Measurements from ENCODE around the gene ARAP1. TPM values are rescaled to one million over a fixed set of nuclear protein-coding genes. Genes with fewer than 3 reads are reported as not detected.

ARAP1 gene
- total RNA-seq, 1 donor from 2014 or later: 20.5 TPM

GRCh38 chr11:72747289-72747855 is 4.8 kb downstream of the ARAP1 start:
- Mint-ChIP-seq H3K4me1 (ENCODE audit: low read depth, unreplicated experiment) (peaks cover 19% of the 10 kb centered on the region), H3K4me3 (ENCODE audit: unreplicated experiment) (no peak overlapping the region), H3K27me3 (ENCODE audit: unreplicated experiment) (peaks cover 10% of the 10 kb centered on the region), H3K36me3 (ENCODE audit: unreplicated experiment) (peaks cover 5% of the 10 kb centered on the region), H3K27ac (ENCODE audit: unreplicated experiment) (no peak overlapping the region), H3K9me3 (ENCODE audit: unreplicated experiment) (peaks cover 11% of the 10 kb centered on the region)
- no peak for DNase-seq
- no peak for TF ChIP-seq CTCF (IDR thresholded peaks at IDR 0.05; ENCODE audit: partially characterized antibody, unreplicated experiment)

- H3K27ac Mint-ChIP-seq (ENCODE audit: unreplicated experiment): no peak overlapping the region
Observed at GRCh38 chr11:72746821-72747220, 5.4 kb downstream of the ARAP1 start.

GRCh38 chr11:72745925-72746550 is 6.2 kb downstream of the ARAP1 start:
- peaks cover 5% of the 10 kb centered on the region for H3K36me3 Mint-ChIP-seq (ENCODE audit: unreplicated experiment)
- TF ChIP-seq CTCF (IDR thresholded peaks at IDR 0.05; ENCODE audit: partially characterized antibody, unreplicated experiment): no peak
- H3K4me1 Mint-ChIP-seq (ENCODE audit: low read depth, unreplicated experiment): peaks cover 22% of the 10 kb centered on the region
- H3K9me3 Mint-ChIP-seq (ENCODE audit: unreplicated experiment): peaks cover 11% of the 10 kb centered on the region
- no peak overlapping the region for H3K4me3 Mint-ChIP-seq (ENCODE audit: unreplicated experiment)
- no peak for DNase-seq
- H3K27me3 Mint-ChIP-seq (ENCODE audit: unreplicated experiment): peaks cover 12% of the 10 kb centered on the region
- H3K27ac Mint-ChIP-seq (ENCODE audit: unreplicated experiment): no peak overlapping the region

More at GRCh38 chr11:72746821-72747220, 5.4 kb downstream of the ARAP1 start:
- no peak for DNase-seq
- Mint-ChIP-seq H3K4me1 (ENCODE audit: low read depth, unreplicated experiment) (peaks cover 21% of the 10 kb centered on the region), H3K36me3 (ENCODE audit: unreplicated experiment) (peaks cover 5% of the 10 kb centered on the region), H3K4me3 (ENCODE audit: unreplicated experiment) (no peak overlapping the region), H3K27me3 (ENCODE audit: unreplicated experiment) (peaks cover 10% of the 10 kb centered on the region), H3K9me3 (ENCODE audit: unreplicated experiment) (peaks cover 11% of the 10 kb centered on the region)
- TF ChIP-seq CTCF (IDR thresholded peaks at IDR 0.05; ENCODE audit: partially characterized antibody, unreplicated experiment): no peak

- Mint-ChIP-seq H3K27ac (ENCODE audit: unreplicated experiment) (no peak overlapping the region), H3K27me3 (ENCODE audit: unreplicated experiment) (peaks cover 13% of the 10 kb centered on the region), H3K4me3 (ENCODE audit: unreplicated experiment) (no peak overlapping the region), H3K9me3 (ENCODE audit: unreplicated experiment) (peaks cover 11% of the 10 kb centered on the region), H3K4me1 (ENCODE audit: low read depth, unreplicated experiment) (peaks cover 26% of the 10 kb centered on the region), H3K36me3 (ENCODE audit: unreplicated experiment) (peaks cover 5% of the 10 kb centered on the region)
- TF ChIP-seq CTCF (IDR thresholded peaks at IDR 0.05; ENCODE audit: partially characterized antibody, unreplicated experiment): no peak
- no peak for DNase-seq
Observed at GRCh38 chr11:72745511-72745910, 6.7 kb downstream of the ARAP1 start.

GRCh38 chr11:72744474-72744873 is 7.7 kb downstream of the ARAP1 start:
- DNase-seq: no peak
- no peak for TF ChIP-seq CTCF (IDR thresholded peaks at IDR 0.05; ENCODE audit: partially characterized antibody, unreplicated experiment)
- peaks cover 30% of the 10 kb centered on the region for H3K4me1 Mint-ChIP-seq (ENCODE audit: low read depth, unreplicated experiment)
- peak overlapping the region; percentile 94 for H3K27ac Mint-ChIP-seq (ENCODE audit: unreplicated experiment)
- peaks cover 12% of the 10 kb centered on the region for H3K9me3 Mint-ChIP-seq (ENCODE audit: unreplicated experiment)
- H3K27me3 Mint-ChIP-seq (ENCODE audit: unreplicated experiment): peaks cover 13% of the 10 kb centered on the region
- peak overlapping the region; percentile 75 for H3K4me3 Mint-ChIP-seq (ENCODE audit: unreplicated experiment)
- peaks cover 5% of the 10 kb centered on the region for H3K36me3 Mint-ChIP-seq (ENCODE audit: unreplicated experiment)

All from glutamatergic neuron (in vitro differentiated cells).